NCI-H2029 (cell line): ENCODE data around the gene CPT1A.
"Not testable (repeated sequence)": the region's sequence is repeated elsewhere in the genome, so short reads cannot be mapped to it uniquely, and the experiment has no call there.

Experiments used
- DNase-seq: peaks from one replicate; lab custom pipeline; 2025; lab: John Stamatoyannopoulos, UW

The CPT1A gene

DNA sequence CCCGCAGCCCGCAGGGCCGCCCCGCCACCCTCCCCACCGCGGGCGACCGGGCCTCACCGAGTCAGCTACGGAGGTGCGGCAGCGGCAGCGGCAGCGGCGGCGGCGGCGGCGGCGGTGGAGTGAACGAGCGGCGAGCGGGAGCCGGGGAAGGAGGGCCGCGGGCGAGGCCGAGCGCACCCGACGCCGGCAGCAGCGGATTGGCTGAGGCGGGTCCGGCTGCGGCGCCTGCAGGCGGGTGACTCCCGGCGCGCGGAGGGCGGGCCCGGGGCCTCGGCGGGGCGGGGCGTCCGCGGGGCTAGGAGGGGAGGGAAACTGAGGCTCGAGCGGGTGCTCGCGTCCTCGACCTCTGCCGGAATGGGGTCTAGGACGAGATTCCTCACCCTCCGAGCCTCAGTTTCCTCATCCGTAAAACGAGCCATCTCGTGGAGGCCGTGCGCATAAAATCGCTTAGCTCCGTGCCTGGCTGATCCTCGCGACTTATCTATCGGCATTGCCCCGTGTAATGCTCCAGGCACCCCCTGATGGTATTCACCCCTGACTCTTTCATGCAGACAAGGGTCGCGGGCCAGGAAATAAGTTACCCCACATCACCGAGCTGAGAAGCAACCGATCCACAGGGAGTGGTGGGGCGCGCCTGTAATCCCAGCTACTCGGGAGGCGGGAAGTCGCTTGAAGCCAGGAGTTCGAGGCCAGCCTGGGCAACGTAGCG lies at the start of gene CPT1A:
Gene CPT1A, minus strand, starts transcription at position 199 of the 709 bp plus-strand sequence. CDS start 26,442 bp downstream, outside the sequence.
- DNase-seq: peak; percentile 83

DNA sequence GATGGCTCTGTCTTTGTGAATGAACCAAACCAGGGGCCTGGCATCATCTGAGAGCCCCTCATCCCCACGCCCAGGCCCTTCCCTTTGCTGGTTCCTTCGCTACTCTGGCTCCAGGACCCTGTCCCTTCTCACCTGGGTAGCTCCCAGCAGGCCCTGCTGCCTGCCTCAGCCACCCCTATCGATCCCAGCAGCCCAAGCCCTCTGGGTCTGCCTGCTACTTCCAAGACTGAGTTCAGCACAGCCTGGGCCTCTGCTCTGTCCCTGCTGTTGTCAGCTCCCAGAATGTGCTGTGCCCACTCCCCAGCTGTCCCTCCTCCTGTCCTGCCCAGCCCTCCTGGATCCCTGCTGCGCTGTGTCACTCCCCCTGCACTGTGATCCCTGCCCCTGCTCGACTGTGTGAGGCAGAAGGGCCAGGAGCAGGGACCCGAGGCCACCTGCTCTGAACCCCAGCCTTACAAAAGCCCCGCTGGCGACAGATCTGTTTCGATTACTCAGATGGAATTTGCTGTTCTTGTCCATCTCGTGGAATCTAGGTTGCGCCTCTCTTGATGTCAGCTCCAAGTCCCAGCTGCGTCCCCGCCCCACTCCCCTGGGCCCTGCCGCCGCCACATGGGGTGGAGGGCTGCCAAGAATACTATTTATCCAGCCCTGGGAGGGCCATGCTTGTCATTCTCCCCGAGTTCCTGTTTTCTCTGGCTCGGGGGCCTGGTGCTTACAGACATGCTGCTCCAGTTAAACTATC lies 48.9 kb upstream of the CPT1A start:
- DNase-seq: no peak

- no peak for DNase-seq
Measured at GRCh38 chr11:68889948-68890446, 48.3 kb upstream of the CPT1A start.

GRCh38 chr11:68884827-68885226 lies 43.1 kb upstream of the CPT1A start:
- DNase-seq: not testable (repeated sequence)

- no peak for DNase-seq
Measured at GRCh38 chr11:68882391-68882790, 40.7 kb upstream of the CPT1A start.

DNA sequence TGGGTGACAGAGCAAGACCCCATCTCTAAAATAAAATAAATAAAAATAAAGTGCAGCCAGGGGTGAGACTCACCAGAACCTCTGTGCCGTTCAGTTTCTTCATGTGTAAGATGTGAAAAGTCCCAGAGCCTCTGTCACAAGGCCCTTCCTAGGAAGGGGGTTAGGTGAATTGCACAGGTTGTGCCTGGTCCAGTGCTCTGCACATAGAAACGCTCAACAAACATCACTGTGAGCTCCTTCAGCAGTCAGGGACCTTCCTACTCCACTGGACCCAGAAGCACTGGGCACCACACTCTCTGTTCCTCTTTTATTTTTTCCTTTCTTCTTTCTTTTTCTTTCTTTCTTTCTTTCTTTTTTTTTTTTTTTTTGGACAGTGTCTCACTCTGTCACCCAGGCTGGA lies 39.6 kb upstream of the CPT1A start:
- DNase-seq: no peak

GRCh38 chr11:68880851-68881250 lies 39.1 kb upstream of the CPT1A start:
- no peak for DNase-seq

DNA sequence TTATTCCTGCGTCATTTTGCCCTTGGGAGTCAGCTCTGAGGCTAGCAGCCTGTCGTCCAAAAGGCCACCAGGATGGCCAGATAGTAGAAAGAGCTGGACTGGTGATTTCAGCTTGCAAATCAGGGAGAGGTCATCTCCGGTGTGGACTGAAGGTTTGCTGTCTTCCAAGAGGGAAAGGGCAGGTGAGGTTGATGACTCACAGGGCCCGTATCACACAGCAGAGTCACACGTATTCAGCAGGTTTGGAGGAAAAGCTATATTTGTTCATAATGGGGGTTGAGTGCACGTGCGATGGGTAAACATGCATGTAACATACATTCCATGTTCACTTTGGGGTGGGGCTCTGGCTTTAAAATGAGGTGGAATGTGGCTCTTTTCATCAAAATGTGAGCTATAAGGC lies 36.3 kb upstream of the CPT1A start:
- DNase-seq: no peak

DNA sequence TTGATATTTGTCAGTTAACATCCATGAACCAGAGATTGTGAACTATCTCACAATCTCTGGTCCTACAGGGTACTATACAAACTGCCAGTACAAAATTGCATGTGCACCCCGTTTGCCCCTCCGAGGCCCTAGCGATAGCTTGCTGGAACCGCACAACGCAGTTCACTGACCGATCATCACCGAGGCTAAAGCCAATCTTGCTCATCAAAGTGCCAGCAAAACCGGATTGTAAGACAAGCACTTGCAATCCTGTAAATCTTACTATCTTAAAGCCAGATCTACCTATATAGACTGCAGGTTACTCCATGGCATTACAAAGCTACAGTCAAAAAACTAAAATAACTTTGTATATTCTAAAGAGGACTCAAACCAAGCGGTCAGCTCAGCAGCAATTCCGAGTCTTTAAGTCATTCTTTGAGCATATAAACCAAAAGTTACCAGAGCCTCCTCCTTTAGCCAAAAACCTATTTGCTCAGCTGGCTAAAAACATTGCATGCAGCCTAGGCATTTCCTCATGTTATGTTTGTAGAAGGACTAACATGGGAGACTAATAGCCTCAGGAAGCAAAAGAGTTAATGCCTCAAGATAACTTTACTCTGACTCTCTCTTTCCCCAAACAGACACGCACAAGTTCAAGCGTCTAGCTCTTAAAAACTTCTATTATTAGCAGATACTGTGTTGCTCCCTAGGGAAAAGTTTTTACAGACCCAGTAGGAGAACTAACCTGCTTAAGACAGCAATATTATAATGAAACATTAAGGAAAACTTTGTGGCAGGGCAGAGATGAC lies 30.7 kb upstream of the CPT1A start:
- no peak for DNase-seq

DNA sequence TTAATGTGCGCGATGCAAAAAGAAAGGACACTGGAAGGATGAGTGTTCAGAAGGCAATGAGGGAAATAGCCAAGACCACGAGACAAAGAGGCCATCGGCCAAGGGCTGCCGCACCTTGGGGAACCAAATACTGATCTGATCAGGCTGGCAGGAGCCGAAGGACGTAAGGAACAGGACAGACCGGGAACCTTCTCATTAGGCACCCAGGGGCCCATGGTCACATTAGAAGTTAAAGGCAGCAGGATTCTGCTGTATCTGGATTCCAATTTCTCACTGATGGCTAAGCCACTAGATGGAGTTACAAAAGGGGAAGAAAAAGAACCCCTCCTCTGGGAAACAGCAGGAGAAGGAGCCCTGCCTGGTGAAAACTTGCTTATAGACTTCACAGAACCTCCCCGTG lies 28.8 kb upstream of the CPT1A start:
- no peak for DNase-seq

DNA sequence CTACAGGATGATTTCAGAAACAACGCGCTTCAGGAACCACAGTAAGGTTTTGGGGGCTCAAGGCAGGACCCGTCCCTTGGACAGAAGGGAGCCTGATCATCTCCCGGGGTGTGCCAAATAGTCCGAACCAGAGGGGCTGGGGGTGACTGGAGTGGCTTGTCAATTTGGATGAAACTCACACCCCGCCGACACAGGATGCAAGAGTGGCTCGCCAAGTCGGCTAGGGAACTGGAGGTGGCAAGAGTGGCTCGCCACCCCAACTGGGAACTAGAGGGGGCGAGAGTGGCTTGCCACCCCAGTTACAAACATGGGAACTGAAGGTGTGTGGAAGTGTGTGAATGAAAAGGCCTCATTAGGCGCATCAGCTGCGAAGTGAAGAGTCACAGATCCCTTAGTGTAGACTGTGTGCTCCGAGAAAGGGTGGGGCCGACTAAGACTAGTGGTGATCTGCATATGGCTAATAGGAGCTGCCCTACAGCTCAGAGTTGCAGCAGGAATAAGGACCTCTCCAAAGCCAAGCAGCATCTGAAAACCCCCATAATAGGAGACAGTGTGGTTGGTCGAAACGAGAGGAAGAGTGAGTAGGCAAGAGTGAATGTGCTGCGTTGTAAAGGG lies 26.6 kb upstream of the CPT1A start:
- DNase-seq: no peak

DNA sequence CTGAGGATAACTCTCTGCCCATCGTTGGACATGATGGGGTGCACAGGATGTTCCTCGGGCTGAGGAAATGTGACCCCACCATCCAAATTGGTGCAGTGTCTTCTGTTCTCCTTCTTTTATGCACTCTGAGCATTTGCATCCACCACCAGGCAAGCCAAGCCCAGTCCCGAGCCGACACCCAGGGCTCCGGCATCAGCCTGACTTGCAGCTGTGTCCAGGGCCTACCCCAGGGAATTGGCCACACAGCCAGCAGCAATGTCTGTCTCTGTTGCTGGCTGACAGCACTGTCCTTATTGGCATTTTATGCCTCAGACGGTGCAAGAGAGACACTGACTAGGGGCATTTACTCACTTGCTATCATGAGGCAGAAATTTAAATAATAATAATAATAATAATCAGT lies 25.4 kb upstream of the CPT1A start:
- no peak for DNase-seq

GRCh38 chr11:68865241-68865640 lies 23.5 kb upstream of the CPT1A start:
- DNase-seq: no peak

GRCh38 chr11:68863553-68864265 lies 22.0 kb upstream of the CPT1A start:
- no peak for DNase-seq

- no peak for DNase-seq
Measured at GRCh38 chr11:68862421-68862820, 20.7 kb upstream of the CPT1A start.

- no peak for DNase-seq
Measured at GRCh38 chr11:68859123-68859522, 17.4 kb upstream of the CPT1A start.

- no peak for DNase-seq
Measured at GRCh38 chr11:68857037-68857586, 15.4 kb upstream of the CPT1A start.

DNA sequence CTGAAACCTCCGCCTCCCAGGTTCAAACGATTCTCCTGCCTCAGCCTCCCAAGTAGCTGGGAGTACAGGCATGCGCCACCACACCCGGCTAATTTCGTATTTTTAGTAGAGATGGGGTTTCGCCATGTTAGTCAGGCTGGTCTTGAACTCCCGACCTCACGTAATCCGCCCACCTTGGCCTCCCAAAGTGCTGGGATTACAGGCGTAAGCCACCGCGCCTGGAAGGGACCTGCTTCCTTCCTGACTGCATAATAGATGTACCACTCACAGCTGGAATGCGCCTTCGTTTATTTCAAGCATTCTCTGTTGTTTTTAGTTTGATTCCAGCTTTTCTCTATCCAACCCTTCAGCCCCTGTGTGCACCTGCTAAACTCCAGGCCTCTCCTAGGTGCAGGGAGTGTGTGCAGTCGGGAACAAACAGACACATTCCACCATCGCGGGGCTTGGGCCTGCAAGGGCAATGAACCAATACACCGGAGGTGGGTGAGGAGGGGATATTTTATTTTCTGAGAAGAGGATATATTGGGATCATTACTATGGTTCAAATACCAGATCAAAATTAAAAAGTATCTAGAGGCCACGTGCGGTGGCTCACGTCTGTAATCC lies 14.8 kb upstream of the CPT1A start:
- DNase-seq: not testable (repeated sequence)

- DNase-seq: no peak
Measured at GRCh38 chr11:68855205-68855981, 13.7 kb upstream of the CPT1A start.
